SU-DHL-6 (cell line): ENCODE measurements around the gene NCBP1.

ENCODE experiments used
- H2AFZ ChIP-seq: fragments of 200-600 bp; sonication (generic); 2 replicates; pipeline ENCODE4 v1.6.1; 2014; ENCODE audit warnings: low read depth, mild to moderate bottlenecking, moderate library complexity, mixed read lengths, antibody characterized with exemption, low read length; ENCODE audit not compliant: severe bottlenecking
- H3F3A ChIP-seq: fragments of 200-600 bp; shearing (Covaris generic); 2 replicates; pipeline ENCODE4 v1.6.0; 2016; ENCODE audit warnings: antibody characterized with exemption, mild to moderate bottlenecking; ENCODE audit not compliant: insufficient read depth
- H3K27ac ChIP-seq: fragments of 200-600 bp; sonication (generic); 2 replicates; pipeline ENCODE4 v1.5.1; 2016; ENCODE audit warnings: low read depth, mild to moderate bottlenecking, low read length, moderate library complexity, mixed read lengths
- H3K27me3 ChIP-seq: fragments of 200-600 bp; sonication (generic), shearing (Covaris generic); 2 replicates; pipeline ENCODE4 v1.6.0; 2014; ENCODE audit warnings: mild to moderate bottlenecking, low read length
- H3K36me3 ChIP-seq: fragments of 200-600 bp; sonication (generic); 2 replicates; pipeline ENCODE4 v1.6.1; 2014; ENCODE audit warnings: mild to moderate bottlenecking, low read length, mixed read lengths
- H3K4me2 ChIP-seq: fragments of 300-600, 200-600 bp; shearing (Covaris generic), sonication (generic); 2 replicates; pipeline ENCODE4 v1.6.0; 2014; ENCODE audit warnings: low read length, low read depth, mild to moderate bottlenecking; ENCODE audit not compliant: poor library complexity, severe bottlenecking
- H3K4me3 ChIP-seq: fragments of 200-600 bp; sonication (generic); 2 replicates; pipeline ENCODE4 v1.5.1; 2014; ENCODE audit warnings: antibody characterized with exemption, low read length, mild to moderate bottlenecking, mixed read lengths; ENCODE audit not compliant: insufficient read depth, poor library complexity, severe bottlenecking
- H3K79me2 ChIP-seq: fragments of 200-600 bp; sonication (generic); 2 replicates; pipeline ENCODE4 v1.6.1; 2014; ENCODE audit warnings: mild to moderate bottlenecking, low read length, moderate library complexity; ENCODE audit not compliant: insufficient read depth
- H3K9ac ChIP-seq: fragments of 200-600 bp; sonication (generic); 2 replicates; pipeline ENCODE4 v1.7.0; 2014; ENCODE audit warnings: mild to moderate bottlenecking, low read length
- H3K9me2 ChIP-seq: fragments of 200-600 bp; sonication (generic); replicated peaks from 2 replicates; pipeline ENCODE4 v1.6.1; 2014; ENCODE audit warnings: low read length; ENCODE audit not compliant: insufficient read depth
- H3K9me3 ChIP-seq: fragments of 200-600 bp; sonication (generic); 2 replicates; pipeline ENCODE4 v1.6.1; 2014; ENCODE audit warnings: low read length, mixed read lengths; ENCODE audit not compliant: insufficient read depth
- H4K20me1 ChIP-seq: fragments of 200-600 bp; sonication (generic); 2 replicates; pipeline ENCODE4 v1.6.1; 2014; ENCODE audit warnings: low read depth, mild to moderate bottlenecking, antibody characterized with exemption, low read length, moderate library complexity, mixed read lengths
- CTCF ChIP-seq: fragments of 200-600 bp; sonication (generic); IDR thresholded peaks from one replicate; pipeline ENCODE4 v1.5.1; 2017; ENCODE audit warnings: antibody characterized with exemption, mild to moderate bottlenecking, low read length, moderate library complexity; ENCODE audit not compliant: insufficient read depth, poor library complexity, severe bottlenecking
- EZH2phosphoT487 ChIP-seq: fragments of 200-600 bp; sonication (generic), shearing (Covaris generic); conservative IDR thresholded peaks from 2 replicates; pipeline ENCODE4 v1.6.1; 2018; ENCODE audit warnings: mild to moderate bottlenecking, antibody characterized with exemption, low read length, moderate library complexity, mixed read lengths

NCBP1 gene

GRCh38 chr9:97645720-97646119, 12.1 kb downstream of the NCBP1 start:
- Histone ChIP-seq H3K27me3 (no peaks in the 10 kb centered on the region), H3K9me2 (no peaks in the 10 kb centered on the region), H3K9ac (no peak overlapping the region), H2AFZ (no peak overlapping the region), H3K4me3 (no peak overlapping the region), H3K27ac (no peak overlapping the region), H3K9me3 (no peaks in the 10 kb centered on the region), H4K20me1 (peaks cover 4% of the 10 kb centered on the region; the same call in 1 of the 2 replicates), H3K79me2 (peaks cover 14% of the 10 kb centered on the region), H3K36me3 (peaks cover 76% of the 10 kb centered on the region), H3F3A (peaks cover 7% of the 10 kb centered on the region; the same call in 1 of the 2 replicates), H3K4me2 (no peak overlapping the region)
- TF ChIP-seq CTCF, result no peak
- no peak for TF ChIP-seq EZH2phosphoT487

- no peaks in the 10 kb centered on the region for H3K79me2 ChIP-seq
These were observed 14.4 kb downstream of the NCBP1 start for GRCh38 chr9:97647996-97648395.

GRCh38 chr9:97651646-97652045, 18.0 kb downstream of the NCBP1 start:
- H3K4me2 ChIP-seq, result no peak overlapping the region
- no peak overlapping the region for H2AFZ ChIP-seq
- H3K9ac ChIP-seq, result no peak overlapping the region
- no peak overlapping the region for H3K4me3 ChIP-seq
- no peak overlapping the region for H3K27ac ChIP-seq
- no peaks in the 10 kb centered on the region for H3K9me2 ChIP-seq
- peaks cover 75% of the 10 kb centered on the region for H3K36me3 ChIP-seq
- no peaks in the 10 kb centered on the region for H3K27me3 ChIP-seq
- H4K20me1 ChIP-seq, result no peaks in the 10 kb centered on the region; the same call in 1 of the 2 replicates
- H3F3A ChIP-seq, result peaks cover 4% of the 10 kb centered on the region; the same call in 1 of the 2 replicates
- no peak for TF ChIP-seq EZH2phosphoT487
- TF ChIP-seq CTCF, result no peak
- no peaks in the 10 kb centered on the region for H3K9me3 ChIP-seq
- H3K79me2 ChIP-seq, result no peaks in the 10 kb centered on the region

More at GRCh38 chr9:97647996-97648395, 14.4 kb downstream of the NCBP1 start:
- Histone ChIP-seq H3K9me2 (no peaks in the 10 kb centered on the region), H3K27me3 (no peaks in the 10 kb centered on the region), H3K9ac (no peak overlapping the region), H3K4me2 (no peak overlapping the region), H3K36me3 (peaks cover 68% of the 10 kb centered on the region; the same call in 1 of the 2 replicates), H3K4me3 (no peak overlapping the region), H4K20me1 (no peaks in the 10 kb centered on the region; the same call in 1 of the 2 replicates), H3F3A (peaks cover 7% of the 10 kb centered on the region; the same call in 1 of the 2 replicates), H3K9me3 (no peaks in the 10 kb centered on the region), H3K27ac (no peak overlapping the region), H2AFZ (no peak overlapping the region)
- TF ChIP-seq EZH2phosphoT487 (no peak), CTCF (no peak)
